Measurements from ENCODE around the gene SBNO2.

GRCh38 chr19:1066251-1066747 lies 107.8 kb downstream of the SBNO2 start:
- no peak for TF ChIP-seq CTCF (conservative IDR thresholded peaks at IDR 0.05; ENCODE audit: low read length)
- TF ChIP-seq EZH2phosphoT487 (IDR thresholded peaks at IDR 0.05; ENCODE audit: borderline replicate concordance), result no peak

All from Loucy (cell line).